Left hindlimb (tissue), 1 donor: ENCODE data around the gene RARRES2.
"Not testable (repeated sequence)": the region's sequence is repeated elsewhere in the genome, so short reads cannot be mapped to it uniquely, and the experiment has no call there.

Experiments
- DNase-seq: peaks from one replicate; pipeline ENCODE4 v3.0.0-alpha.2; 2018

RARRES2 gene

GRCh38 chr7:150341263-150342120 lies at the start of gene RARRES2:
TSS of gene RARRES2 (minus strand) at chr7:150341629. CDS start at chr7:150340609, 1,020 bp downstream.
- peak; percentile 70 for DNase-seq

- DNase-seq, result no peak
These were observed 48.8 kb upstream of the RARRES2 start for GRCh38 chr7:150390205-150390604.

GRCh38 chr7:150389532-150389816 lies 48.0 kb upstream of the RARRES2 start:
- no peak for DNase-seq

GRCh38 chr7:150388709-150389531 lies 47.5 kb upstream of the RARRES2 start:
- DNase-seq, result peak; percentile 82

GRCh38 chr7:150388306-150388705 lies 46.9 kb upstream of the RARRES2 start:
- DNase-seq, result no peak

- DNase-seq, result not testable (repeated sequence)
These were observed 44.5 kb upstream of the RARRES2 start for GRCh38 chr7:150385884-150386283.

- DNase-seq, result no peak
These were observed 43.9 kb upstream of the RARRES2 start for GRCh38 chr7:150385302-150385723.

GRCh38 chr7:150384406-150385301 lies 43.2 kb upstream of the RARRES2 start:
- DNase-seq, result no peak

- peak; percentile 91 for DNase-seq
These were observed 42.4 kb upstream of the RARRES2 start for GRCh38 chr7:150383710-150384397.

- DNase-seq, result no peak
These were observed 41.4 kb upstream of the RARRES2 start for GRCh38 chr7:150382844-150383225.

- DNase-seq, result no peak
These were observed 40.9 kb upstream of the RARRES2 start for GRCh38 chr7:150382123-150382843.

GRCh38 chr7:150381785-150382122 lies 40.3 kb upstream of the RARRES2 start:
- no peak for DNase-seq

GRCh38 chr7:150381096-150381495 lies 39.7 kb upstream of the RARRES2 start:
- no peak for DNase-seq

GRCh38 chr7:150380463-150380862 lies 39.0 kb upstream of the RARRES2 start:
- DNase-seq, result no peak

- no peak for DNase-seq
These were observed 38.3 kb upstream of the RARRES2 start for GRCh38 chr7:150379441-150380379.

GRCh38 chr7:150378853-150379440 lies 37.5 kb upstream of the RARRES2 start, which contains the start of gene ZNF775:
TSS of gene ZNF775 (plus strand) at chr7:150379330. CDS start at chr7:150388471, 9,141 bp downstream.
- peak; percentile 96 for DNase-seq

- DNase-seq, result peak; percentile 67
These were observed 36.9 kb upstream of the RARRES2 start for GRCh38 chr7:150378115-150378852.

- no peak for DNase-seq
These were observed 36.2 kb upstream of the RARRES2 start for GRCh38 chr7:150377635-150378034.

- DNase-seq, result no peak
These were observed 35.8 kb upstream of the RARRES2 start for GRCh38 chr7:150377196-150377595.
